Retinal pigment epithelial cell (primary cell): ENCODE results near the gene TMEM120B.
"Not testable (repeated sequence)": the region's sequence is repeated elsewhere in the genome, so short reads cannot be mapped to it uniquely, and the experiment has no call there.

Experiments used
- DNase-seq: peaks from one replicate; pipeline ENCODE4 v3.0.0-alpha.2; 2010; ENCODE audit warnings: low read depth
- H3K4me3 ChIP-seq: 2 replicates; pipeline ENCODE4 v1.5.1; 2011; ENCODE audit warnings: mild to moderate bottlenecking, low read length, control low read depth, moderate library complexity
- CTCF ChIP-seq: conservative IDR thresholded peaks from 2 replicates; pipeline ENCODE4 v1.5.1; 2011; ENCODE audit warnings: low read depth, low read length, control low read depth, inconsistent platforms

TMEM120B gene

GRCh38 chr12:121678305-121678704 is 34.2 kb upstream of the TMEM120B start:
- no peak overlapping the region for H3K4me3 ChIP-seq
- TF ChIP-seq CTCF: no peak
- no peak for DNase-seq

GRCh38 chr12:121678716-121679300 is 33.7 kb upstream of the TMEM120B start:
- H3K4me3 ChIP-seq: no peak overlapping the region
- no peak for TF ChIP-seq CTCF
- DNase-seq: no peak

- DNase-seq, H3K4me3 ChIP-seq: not testable (repeated sequence)
Measured at GRCh38 chr12:121679661-121680197, 32.8 kb upstream of the TMEM120B start.

- no peak overlapping the region for H3K4me3 ChIP-seq
- DNase-seq: no peak
- TF ChIP-seq CTCF: no peak
Measured at GRCh38 chr12:121688966-121689365, 23.6 kb upstream of the TMEM120B start.

GRCh38 chr12:121689430-121689829 is 23.1 kb upstream of the TMEM120B start:
- no peak for TF ChIP-seq CTCF
- no peak for DNase-seq
- no peak overlapping the region for H3K4me3 ChIP-seq

GRCh38 chr12:121692744-121693143 is 19.8 kb upstream of the TMEM120B start:
- not testable (repeated sequence) for H3K4me3 ChIP-seq, DNase-seq

GRCh38 chr12:121693155-121693687 is 19.3 kb upstream of the TMEM120B start:
- H3K4me3 ChIP-seq: no peak overlapping the region
- no peak for DNase-seq
- TF ChIP-seq CTCF: no peak

GRCh38 chr12:121697093-121697698 is 15.4 kb upstream of the TMEM120B start:
- peak; percentile 29 for TF ChIP-seq CTCF
- no peak for DNase-seq
- no peak overlapping the region for H3K4me3 ChIP-seq

- not testable (repeated sequence) for DNase-seq, H3K4me3 ChIP-seq
Measured at GRCh38 chr12:121697861-121698260, 14.7 kb upstream of the TMEM120B start.
